Mesodermal cell (in vitro differentiated cells): ENCODE results near the gene SV2C.

Source experiments
- H3K27ac ChIP-seq: 2 replicates; pipeline ENCODE4 v1.7.0; 2013; ENCODE audit warnings: mild to moderate bottlenecking, low read depth, low read length, moderate library complexity; ENCODE audit not compliant: severe bottlenecking
- H3K36me3 ChIP-seq: 2 replicates; pipeline ENCODE4 v1.7.1; 2013; ENCODE audit warnings: mild to moderate bottlenecking, low read length, moderate library complexity; ENCODE audit not compliant: control insufficient read depth, insufficient read depth
- H3K4me1 ChIP-seq: one replicate; pipeline ENCODE4 v1.7.1; 2013; ENCODE audit warnings: mild to moderate bottlenecking, low read length; ENCODE audit not compliant: insufficient read depth, control insufficient read depth, poor library complexity, severe bottlenecking
- H3K4me3 ChIP-seq: 2 replicates; pipeline ENCODE4 v1.7.0; 2013; ENCODE audit warnings: low read length, control low read depth, mild to moderate bottlenecking; ENCODE audit not compliant: insufficient read depth, poor library complexity, severe bottlenecking; ENCODE audit errors: extremely low read depth
- H3K9me3 ChIP-seq: 2 replicates; pipeline ENCODE4 v1.7.1; 2013; ENCODE audit warnings: mild to moderate bottlenecking, low read length, moderate library complexity; ENCODE audit not compliant: control insufficient read depth
- WGBS, 2 experiments: methylation state at CpG; one replicate each; pipeline ENCODE4 v1.1.5; 2013; ENCODE audit warnings: missing lambda C conversion rate in 2 of 2; ENCODE audit not compliant: insufficient coverage in 2 of 2; 5-methylcytosine and 5-hydroxymethylcytosine counted together

The SV2C gene

GRCh38 chr5:76371960-76372322 is 288.8 kb downstream of the SV2C start:
- Histone ChIP-seq H3K4me3 (no peak overlapping the region), H3K4me1 (peaks cover 20% of the 10 kb centered on the region), H3K36me3 (no peaks in the 10 kb centered on the region), H3K9me3 (no peaks in the 10 kb centered on the region), H3K27ac (peak overlapping the region; percentile 94)
- 50 to 90% methylated on average over 1 to 2 of the region's 2 CpGs for WGBS, 2 experiments

- Histone ChIP-seq H3K27ac (peak overlapping the region; percentile 94), H3K9me3 (no peaks in the 10 kb centered on the region), H3K4me3 (no peak overlapping the region), H3K4me1 (peaks cover 20% of the 10 kb centered on the region), H3K36me3 (no peaks in the 10 kb centered on the region)
- WGBS, 2 experiments = 56 to 63% methylated on average over 9 to 10 of the region's 11 CpGs
Observed at GRCh38 chr5:76372323-76373054, 289.3 kb downstream of the SV2C start.

- H3K4me1 ChIP-seq = peaks cover 28% of the 10 kb centered on the region
- 100% methylated on average over 1 to 2 of the region's 3 CpGs for WGBS, 2 experiments
- H3K9me3 ChIP-seq = no peaks in the 10 kb centered on the region
- no peaks in the 10 kb centered on the region for H3K36me3 ChIP-seq
- no peak overlapping the region for H3K27ac ChIP-seq
- no peak overlapping the region for H3K4me3 ChIP-seq
Observed at GRCh38 chr5:76376148-76376865, 293.1 kb downstream of the SV2C start.

GRCh38 chr5:76376866-76377230 is 293.7 kb downstream of the SV2C start:
- peaks cover 27% of the 10 kb centered on the region for H3K4me1 ChIP-seq
- no peak overlapping the region for H3K4me3 ChIP-seq
- no peaks in the 10 kb centered on the region for H3K36me3 ChIP-seq
- H3K9me3 ChIP-seq = no peaks in the 10 kb centered on the region
- H3K27ac ChIP-seq = no peak overlapping the region
- 86 to 100% methylated on average over 2 to 3 of the region's 3 CpGs for WGBS, 2 experiments

GRCh38 chr5:76378355-76378754 is 295.2 kb downstream of the SV2C start:
- Histone ChIP-seq H3K4me3 (no peak overlapping the region), H3K4me1 (peaks cover 17% of the 10 kb centered on the region), H3K9me3 (no peaks in the 10 kb centered on the region), H3K36me3 (no peaks in the 10 kb centered on the region), H3K27ac (no peak overlapping the region)
- 89 to 97% methylated on average over 6 of the region's 6 CpGs for WGBS, 2 experiments

GRCh38 chr5:76379316-76379715 is 296.1 kb downstream of the SV2C start:
- 85% methylated on average over 4 of the region's 5 CpGs for WGBS, 2 experiments

GRCh38 chr5:76379855-76380254 is 296.7 kb downstream of the SV2C start:
- Histone ChIP-seq H3K9me3 (no peaks in the 10 kb centered on the region), H3K27ac (no peak overlapping the region), H3K4me3 (no peak overlapping the region), H3K36me3 (no peaks in the 10 kb centered on the region), H3K4me1 (peaks cover 17% of the 10 kb centered on the region)
- WGBS, 2 experiments = 60 to 100% methylated on average over 1 of the region's 1 CpG

More at GRCh38 chr5:76379316-76379715, 296.1 kb downstream of the SV2C start:
- Histone ChIP-seq H3K9me3 (no peaks in the 10 kb centered on the region), H3K36me3 (no peaks in the 10 kb centered on the region), H3K4me1 (peaks cover 17% of the 10 kb centered on the region), H3K27ac (no peak overlapping the region), H3K4me3 (no peak overlapping the region)

GRCh38 chr5:76380346-76381066 is 297.3 kb downstream of the SV2C start:
- H3K36me3 ChIP-seq = no peaks in the 10 kb centered on the region
- no peaks in the 10 kb centered on the region for H3K9me3 ChIP-seq
- WGBS, 2 experiments = 80 to 94% methylated on average over 1 to 4 of the region's 7 CpGs
- no peak overlapping the region for H3K4me3 ChIP-seq
- no peak overlapping the region for H3K27ac ChIP-seq
- peaks cover 17% of the 10 kb centered on the region for H3K4me1 ChIP-seq

- H3K4me1 ChIP-seq = peaks cover 8% of the 10 kb centered on the region
- WGBS, 2 experiments = 89 to 93% methylated on average over 2 to 3 of the region's 4 CpGs
- no peaks in the 10 kb centered on the region for H3K36me3 ChIP-seq
- H3K27ac ChIP-seq = no peak overlapping the region
- H3K4me3 ChIP-seq = no peak overlapping the region
- no peaks in the 10 kb centered on the region for H3K9me3 ChIP-seq
Observed at GRCh38 chr5:76383126-76383832, 300.1 kb downstream of the SV2C start.

- no peak overlapping the region for H3K4me3 ChIP-seq
- no peak overlapping the region for H3K27ac ChIP-seq
- no peaks in the 10 kb centered on the region for H3K36me3 ChIP-seq
- no peaks in the 10 kb centered on the region for H3K9me3 ChIP-seq
- peaks cover 6% of the 10 kb centered on the region for H3K4me1 ChIP-seq
- WGBS, 2 experiments = 60 to 80% methylated on average over 2 to 4 of the region's 4 CpGs
Observed at GRCh38 chr5:76384189-76384588, 301.0 kb downstream of the SV2C start.
